H9 (cell line): ENCODE measurements around the gene VDR. TPM values are rescaled to one million over a fixed set of nuclear protein-coding genes. Genes with fewer than 3 reads are reported as not detected.

Experiments used
- DNase-seq: peaks from one replicate; pipeline ENCODE4 v3.0.0-alpha.2; 2017
- H2AFZ ChIP-seq: one replicate; pipeline ENCODE4 v1.6.1; 2013; ENCODE audit warnings: mild to moderate bottlenecking, low read length, control low read depth, moderate library complexity
- H2AK5ac ChIP-seq: 2 replicates; pipeline ENCODE4 v1.6.1; 2013; ENCODE audit warnings: low read length, control low read depth, mixed read lengths; ENCODE audit not compliant: insufficient read length
- H2BK120ac ChIP-seq: one replicate; pipeline ENCODE4 v1.6.1; 2013; ENCODE audit warnings: low read depth, mild to moderate bottlenecking, low read length, control low read depth, inconsistent platforms; ENCODE audit not compliant: poor library complexity, severe bottlenecking
- H2BK12ac ChIP-seq: 2 replicates; pipeline ENCODE4 v1.6.1; 2013; ENCODE audit warnings: low read length, control low read depth, mixed read lengths, low read depth; ENCODE audit not compliant: insufficient read length
- H2BK15ac ChIP-seq: 2 replicates; pipeline ENCODE4 v1.6.1; 2013; ENCODE audit warnings: low read depth, low read length, control low read depth
- H2BK20ac ChIP-seq: one replicate; pipeline ENCODE4 v1.6.1; 2013; ENCODE audit warnings: low read depth, mild to moderate bottlenecking, low read length, control low read depth, inconsistent platforms; ENCODE audit not compliant: poor library complexity, severe bottlenecking
- H2BK5ac ChIP-seq: 2 replicates; pipeline ENCODE4 v1.6.1; 2013; ENCODE audit warnings: low read length, control low read depth, mixed read lengths; ENCODE audit not compliant: insufficient read length
- H3K14ac ChIP-seq: 2 replicates; pipeline ENCODE4 v1.6.1; 2013; ENCODE audit warnings: low read length, control low read depth; ENCODE audit not compliant: insufficient read depth
- H3K18ac ChIP-seq: 2 replicates; pipeline ENCODE4 v1.6.1; 2013; ENCODE audit warnings: low read depth, mild to moderate bottlenecking, mixed read lengths, low read length, control low read depth; ENCODE audit not compliant: insufficient read length
- H3K23ac ChIP-seq: 2 replicates; pipeline ENCODE4 v1.6.1; 2013; ENCODE audit warnings: low read length, control low read depth, mixed read lengths, low read depth; ENCODE audit not compliant: insufficient read length
- H3K23me2 ChIP-seq: 2 replicates; pipeline ENCODE4 v1.6.1; 2013; ENCODE audit warnings: low read depth, mild to moderate bottlenecking, mixed read lengths, low read length, control low read depth; ENCODE audit not compliant: insufficient read length, poor library complexity, severe bottlenecking
- H3K27ac ChIP-seq: 2 replicates; pipeline ENCODE4 v1.5.1; 2013; ENCODE audit warnings: low read length, control low read depth, mixed read lengths, low read depth; ENCODE audit not compliant: insufficient read length
- H3K27me3 ChIP-seq: 2 replicates; pipeline ENCODE4 v1.6.1; 2013; ENCODE audit warnings: low read length, control low read depth, inconsistent platforms; ENCODE audit not compliant: insufficient read depth
- H3K4ac ChIP-seq: 2 replicates; pipeline ENCODE4 v1.6.1; 2013; ENCODE audit warnings: low read depth, mild to moderate bottlenecking, control low read depth, inconsistent platforms, low read length, moderate library complexity
- H3K4me1 ChIP-seq: 2 replicates; pipeline ENCODE4 v1.6.1; 2013; ENCODE audit warnings: low read length, control low read depth, inconsistent platforms; ENCODE audit not compliant: insufficient read depth
- H3K4me2 ChIP-seq: 2 replicates; pipeline ENCODE4 v1.6.1; 2013; ENCODE audit warnings: low read length, control low read depth, mixed read lengths; ENCODE audit not compliant: insufficient read length, insufficient read depth
- H3K56ac ChIP-seq: 2 replicates; pipeline ENCODE4 v1.6.1; 2013; ENCODE audit warnings: low read depth, mild to moderate bottlenecking, mixed read lengths, low read length, control low read depth; ENCODE audit not compliant: insufficient read length
- H3K79me1 ChIP-seq: 2 replicates; pipeline ENCODE4 v1.6.1; 2013; ENCODE audit warnings: low read depth, mild to moderate bottlenecking, moderate library complexity, low read length, control low read depth, inconsistent platforms; ENCODE audit not compliant: insufficient read depth, poor library complexity, severe bottlenecking
- H3K79me2 ChIP-seq: 2 replicates; pipeline ENCODE4 v1.6.1; 2013; ENCODE audit warnings: low read length, control low read depth, inconsistent platforms; ENCODE audit not compliant: insufficient read depth
- H3K9ac ChIP-seq: 2 replicates; pipeline ENCODE4 v1.6.1; 2013; ENCODE audit warnings: low read length, control low read depth, mixed read lengths; ENCODE audit not compliant: insufficient read length; ENCODE audit errors: extremely low read depth
- H3K9me3 ChIP-seq: one replicate; pipeline ENCODE4 v1.6.1; 2013; ENCODE audit warnings: low read depth, low read length, inconsistent platforms; ENCODE audit not compliant: control insufficient read depth
- H3T11ph ChIP-seq: one replicate; pipeline ENCODE4 v1.6.1; 2013; ENCODE audit warnings: mild to moderate bottlenecking, low read length, control low read depth, inconsistent platforms
- H4K20me1 ChIP-seq: one replicate; pipeline ENCODE4 v1.6.1; 2013; ENCODE audit not compliant: control insufficient read depth, insufficient read length, insufficient read depth
- H4K5ac ChIP-seq: 2 replicates; pipeline ENCODE4 v1.6.1; 2013; ENCODE audit warnings: low read depth, mild to moderate bottlenecking, mixed read lengths, low read length, control low read depth; ENCODE audit not compliant: insufficient read length
- H4K8ac ChIP-seq: replicated peaks from 2 replicates; pipeline ENCODE4 v1.6.1; 2013; ENCODE audit warnings: low read length, control low read depth, mixed read lengths, low read depth; ENCODE audit not compliant: insufficient read length
- H4K91ac ChIP-seq: 2 replicates; pipeline ENCODE4 v1.6.1; 2013; ENCODE audit warnings: low read depth, mild to moderate bottlenecking, moderate library complexity, mixed read lengths, low read length, control low read depth; ENCODE audit not compliant: insufficient read length
- H3K27ac Mint-ChIP-seq, 3 experiments: 2 replicates in 2 of 3; 3 replicates in 1 of 3; pipeline ENCODE4 v1.8.0; 2020 to 2021; ENCODE audit warnings: mixed read lengths in 3 of 3, mild to moderate bottlenecking in 1 of 3, moderate library complexity in 1 of 3
- H3K27me3 Mint-ChIP-seq: 2 replicates; pipeline ENCODE4 v1.8.0; 2021; ENCODE audit warnings: low read depth, mild to moderate bottlenecking, moderate library complexity, mixed read lengths
- H3K36me3 Mint-ChIP-seq, 3 experiments: 2 replicates in 2 of 3; 3 replicates in 1 of 3; pipeline ENCODE4 v1.8.0; 2020 to 2021; ENCODE audit warnings: low read depth in 3 of 3, mixed read lengths in 3 of 3; ENCODE audit not compliant: insufficient read depth in 1 of 3
- H3K4me1 Mint-ChIP-seq, 2 experiments: 2 replicates each; pipeline ENCODE4 v1.8.0; 2020; ENCODE audit warnings: mixed read lengths in 2 of 2
- H3K4me3 Mint-ChIP-seq, 2 experiments: 2 replicates in 1 of 2; 3 replicates in 1 of 2; pipeline ENCODE4 v1.8.0; 2020 to 2021; ENCODE audit warnings: mild to moderate bottlenecking in 2 of 2, mixed read lengths in 2 of 2, moderate library complexity in 1 of 2
- H3K9me3 Mint-ChIP-seq, 2 experiments: 2 replicates in 1 of 2; 3 replicates in 1 of 2; pipeline ENCODE4 v1.8.0; 2020; ENCODE audit warnings: mild to moderate bottlenecking in 2 of 2, mixed read lengths in 2 of 2, moderate library complexity in 1 of 2
- WGBS: extraction: QIAGEN DNeasy Blood & Tissue Kit; methylation state at CpG from one replicate; pipeline ENCODE4 v1.1.7; 2013; ENCODE audit warnings: missing lambda C conversion rate, low lambda C conversion rate, mixed read lengths; ENCODE audit not compliant: insufficient read length; ENCODE audit errors: extremely low coverage; 5-methylcytosine and 5-hydroxymethylcytosine counted together
- total RNA-seq: library from RNA; stranded (reverse); gene quantifications from 2 replicates; pipeline ENCODE4 v1.2.1, GENCODE V29; 2021
- TF ChIP-seq, protein P1 (sequence below): fragments of 200-600 bp; sonication (generic); conservative IDR thresholded peaks from 3 replicates; pipeline ENCODE4 v1.8.0; 2021; ENCODE audit warnings: antibody characterized with exemption, mild to moderate bottlenecking

Gene VDR
- total RNA-seq, 1 experiment from 2014 or later: 0.61 TPM

DNA sequence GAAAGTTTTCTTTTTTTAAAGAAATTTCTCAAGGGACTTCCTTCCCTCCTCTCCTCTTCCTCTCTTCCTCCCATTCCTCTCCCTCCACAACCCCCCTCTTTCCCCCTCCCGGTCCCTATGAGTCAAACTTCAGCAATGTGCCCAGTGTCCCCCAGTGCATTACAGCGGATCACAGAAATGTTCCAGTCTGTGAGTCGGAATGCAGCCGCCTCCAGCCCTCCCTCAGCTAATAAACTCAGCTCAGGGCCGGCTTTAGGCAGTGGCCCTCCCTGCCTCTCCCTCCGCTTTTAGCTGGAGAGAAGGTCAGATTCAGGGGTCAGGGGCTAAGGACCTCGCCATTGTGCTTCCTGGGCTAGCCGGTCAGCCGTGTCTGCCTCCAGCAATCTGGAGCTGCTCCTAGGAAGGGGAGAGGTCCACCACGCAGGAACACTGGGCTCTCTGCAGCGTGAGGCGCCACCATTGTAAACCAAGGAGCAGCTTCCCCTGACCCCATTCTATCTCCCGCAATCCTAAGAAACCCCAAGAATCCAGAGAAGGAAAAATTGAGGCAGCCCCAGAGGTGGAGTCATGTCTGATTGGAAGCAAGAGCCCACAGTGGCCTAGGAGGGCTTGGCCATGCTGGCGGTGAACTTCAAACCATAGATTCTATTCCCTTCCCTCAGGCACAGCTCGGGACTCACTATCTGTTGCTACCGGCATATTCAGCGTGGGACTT, 84.0 kb downstream of the VDR start:
- H3K27me3 Mint-ChIP-seq: peaks cover 12% of the 10 kb centered on the region
- TF ChIP-seq, protein P1, sequence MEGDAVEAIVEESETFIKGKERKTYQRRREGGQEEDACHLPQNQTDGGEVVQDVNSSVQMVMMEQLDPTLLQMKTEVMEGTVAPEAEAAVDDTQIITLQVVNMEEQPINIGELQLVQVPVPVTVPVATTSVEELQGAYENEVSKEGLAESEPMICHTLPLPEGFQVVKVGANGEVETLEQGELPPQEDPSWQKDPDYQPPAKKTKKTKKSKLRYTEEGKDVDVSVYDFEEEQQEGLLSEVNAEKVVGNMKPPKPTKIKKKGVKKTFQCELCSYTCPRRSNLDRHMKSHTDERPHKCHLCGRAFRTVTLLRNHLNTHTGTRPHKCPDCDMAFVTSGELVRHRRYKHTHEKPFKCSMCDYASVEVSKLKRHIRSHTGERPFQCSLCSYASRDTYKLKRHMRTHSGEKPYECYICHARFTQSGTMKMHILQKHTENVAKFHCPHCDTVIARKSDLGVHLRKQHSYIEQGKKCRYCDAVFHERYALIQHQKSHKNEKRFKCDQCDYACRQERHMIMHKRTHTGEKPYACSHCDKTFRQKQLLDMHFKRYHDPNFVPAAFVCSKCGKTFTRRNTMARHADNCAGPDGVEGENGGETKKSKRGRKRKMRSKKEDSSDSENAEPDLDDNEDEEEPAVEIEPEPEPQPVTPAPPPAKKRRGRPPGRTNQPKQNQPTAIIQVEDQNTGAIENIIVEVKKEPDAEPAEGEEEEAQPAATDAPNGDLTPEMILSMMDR: no peak

More for the DNA sequence above, 84.0 kb downstream of the VDR start:
- Histone ChIP-seq H3K9ac (peak overlapping the region; percentile 37), H2AK5ac (no peak overlapping the region), H3K23me2 (peaks cover 7% of the 10 kb centered on the region), H3K4ac (no peak overlapping the region), H4K5ac (peak overlapping the region; percentile 47), H2BK15ac (no peak overlapping the region), H2BK120ac (no peak overlapping the region), H3K79me2 (peaks cover 17% of the 10 kb centered on the region; the same call in 1 of the 2 replicates), H3K23ac (no peak overlapping the region), H3K4me1 (peaks cover 19% of the 10 kb centered on the region; the same call in 1 of the 2 replicates), H3K56ac (no peak overlapping the region), H2BK20ac (peak overlapping the region; percentile 33), H3K27me3 (no peaks in the 10 kb centered on the region), H2BK5ac (no peak overlapping the region), H3K9me3 (no peaks in the 10 kb centered on the region), H3K79me1 (no peaks in the 10 kb centered on the region), H4K91ac (no peak overlapping the region), H2AFZ (no peak overlapping the region), H4K8ac (no peak overlapping the region), H3K27ac (peak overlapping the region; percentile 29), H2BK12ac (peak overlapping the region; percentile 31), H3T11ph (no peak overlapping the region), H3K14ac (peak overlapping the region; percentile 93), H4K20me1 (no peaks in the 10 kb centered on the region), H3K18ac (peak overlapping the region; percentile 86), H3K4me2 (peak overlapping the region; percentile 69)
- peak; percentile 90 for DNase-seq
- no CpG with 5 or more reads among the region's 17 CpGs for WGBS
- peaks cover 0 to 5% (median 0%) of the 10 kb centered on the region in 3 experiments; a peak in 2 of 7 replicates for H3K36me3 Mint-ChIP-seq
- no peaks in the 10 kb centered on the region for H3K9me3 Mint-ChIP-seq
- H3K27ac Mint-ChIP-seq: peak overlapping the region; percentile 89 to 99 (median 99)
- peak overlapping the region; percentile 87 to 93 for H3K4me3 Mint-ChIP-seq
- peaks cover 56 to 59% of the 10 kb centered on the region in 2 experiments for H3K4me1 Mint-ChIP-seq
